GM21529 (cell line): Measurements from ENCODE around the gene HDHD5.
"Not testable (repeated sequence)": the region's sequence is repeated elsewhere in the genome, so short reads cannot be mapped to it uniquely, and the experiment has no call there.

Source experiments
- ATAC-seq: cut with Tn5 transposase; IDR thresholded peaks from one replicate; pipeline ENCODE4 v1.9.1; 2021; ENCODE audit not compliant: unreplicated experiment

HDHD5 gene

DNA sequence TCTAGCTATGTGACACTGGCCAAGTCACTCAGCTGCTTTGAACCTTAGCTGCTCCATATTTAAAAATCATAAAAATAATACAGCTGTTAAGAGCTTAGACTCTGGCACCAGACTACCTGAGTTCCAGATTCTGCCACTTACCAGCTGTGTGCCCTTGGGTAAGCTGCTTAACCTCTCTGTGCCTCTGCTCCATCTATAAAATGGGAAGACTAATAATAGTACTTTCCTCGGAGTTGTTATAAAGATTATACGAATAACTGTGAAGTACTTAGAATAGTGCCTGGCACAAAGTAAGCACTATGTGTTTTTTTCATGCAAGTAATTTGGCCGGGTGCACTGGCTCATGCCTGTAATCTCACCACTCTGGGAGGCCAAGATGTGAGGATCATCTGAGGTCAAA, 1.4 kb downstream of the HDHD5 start:
- no peak for ATAC-seq

DNA sequence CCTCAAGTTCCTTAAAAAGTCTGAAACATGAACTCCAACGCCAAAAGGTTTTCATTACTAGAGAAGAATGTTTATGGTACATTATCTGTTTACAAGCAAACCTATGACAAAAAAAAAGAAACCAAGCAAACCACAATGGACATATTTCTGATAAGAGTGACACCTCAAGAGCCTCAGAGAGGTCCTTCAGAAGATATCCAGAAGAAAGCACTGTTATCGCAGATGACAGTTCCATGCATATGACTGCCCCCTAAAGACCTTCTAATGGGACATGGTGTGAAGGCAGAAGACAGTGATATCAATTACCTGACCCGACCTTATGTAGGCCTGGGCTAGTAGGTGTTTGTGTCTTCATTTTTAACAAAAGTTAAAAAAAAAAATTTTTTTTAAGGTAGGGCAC, 3.1 kb downstream of the HDHD5 start:
- no peak for ATAC-seq

- ATAC-seq = no peak
Measured at GRCh38 chr22:17152971-17153370, 6.1 kb downstream of the HDHD5 start.

GRCh38 chr22:17152340-17152739, 6.7 kb downstream of the HDHD5 start:
- no peak for ATAC-seq

GRCh38 chr22:17149076-17149815, 9.8 kb downstream of the HDHD5 start:
- no peak for ATAC-seq

DNA sequence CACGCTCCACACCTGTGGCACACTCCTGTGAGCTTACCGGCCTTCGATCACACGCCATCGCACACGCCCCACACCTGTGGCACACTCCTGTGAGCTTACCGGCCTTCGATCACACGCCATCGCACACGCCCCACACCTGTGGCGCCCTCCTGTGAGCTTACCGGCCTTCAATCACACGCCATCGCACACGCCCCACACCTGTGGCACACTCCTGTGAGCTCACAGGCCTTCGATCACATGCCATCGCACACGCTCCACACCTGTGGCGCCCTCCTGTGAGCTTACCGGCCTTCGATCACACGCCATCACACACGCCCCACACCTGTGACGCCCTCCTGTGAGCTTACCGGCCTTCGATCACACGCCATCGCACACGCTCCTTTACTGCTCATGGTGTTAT, 11.6 kb downstream of the HDHD5 start:
- not testable (repeated sequence) for ATAC-seq

DNA sequence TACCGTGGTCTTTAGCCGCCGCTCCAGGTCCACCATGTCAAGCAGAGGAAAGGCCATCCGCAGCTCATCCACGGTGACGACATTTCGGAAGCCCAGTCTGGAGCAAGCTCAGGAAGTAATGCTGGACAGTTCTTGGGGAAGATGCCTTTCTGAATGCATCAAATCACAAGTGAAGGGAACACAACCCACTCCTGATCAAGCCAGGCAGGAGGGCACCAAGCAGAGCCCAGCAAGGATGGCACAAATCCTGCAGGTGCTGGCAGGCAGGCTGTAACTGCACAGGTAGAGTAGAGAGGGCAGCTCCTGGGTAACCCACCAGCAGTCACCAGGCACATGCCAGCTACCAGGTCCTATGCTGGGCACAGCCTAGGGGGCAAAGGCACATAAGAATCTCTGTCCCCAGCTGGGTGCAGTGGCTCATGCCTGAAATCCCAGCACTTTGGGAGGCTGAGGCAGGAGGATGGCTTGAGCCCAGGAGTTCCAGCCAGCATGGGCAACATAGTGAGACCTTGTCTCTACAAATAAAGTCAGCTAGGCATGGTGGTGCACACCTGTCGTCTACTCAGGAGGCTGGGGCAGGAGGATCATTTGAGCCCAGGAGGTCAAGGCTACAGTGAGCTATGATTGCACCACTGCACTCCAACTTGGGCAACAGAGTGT, 13.9 kb downstream of the HDHD5 start:
- ATAC-seq = no peak

DNA sequence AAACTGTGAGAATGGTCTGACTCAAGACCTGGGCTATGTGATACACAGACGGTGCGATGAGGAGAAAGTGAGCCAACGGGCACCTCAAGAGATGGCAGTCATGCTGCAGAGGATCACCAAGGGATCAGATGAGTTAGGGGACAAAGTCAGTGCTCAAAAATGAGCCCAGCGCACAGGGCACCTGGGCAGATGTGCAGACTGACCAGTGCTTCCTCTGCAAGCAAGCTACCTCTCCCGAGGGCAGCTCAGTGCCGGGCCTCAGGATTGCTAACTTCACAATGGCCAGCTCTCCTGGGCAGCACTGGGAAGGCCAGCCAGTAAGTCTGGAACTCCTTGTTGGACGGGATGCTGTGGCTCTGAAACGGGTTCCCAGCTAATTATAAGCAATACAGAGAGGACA, 15.3 kb downstream of the HDHD5 start:
- no peak for ATAC-seq

DNA sequence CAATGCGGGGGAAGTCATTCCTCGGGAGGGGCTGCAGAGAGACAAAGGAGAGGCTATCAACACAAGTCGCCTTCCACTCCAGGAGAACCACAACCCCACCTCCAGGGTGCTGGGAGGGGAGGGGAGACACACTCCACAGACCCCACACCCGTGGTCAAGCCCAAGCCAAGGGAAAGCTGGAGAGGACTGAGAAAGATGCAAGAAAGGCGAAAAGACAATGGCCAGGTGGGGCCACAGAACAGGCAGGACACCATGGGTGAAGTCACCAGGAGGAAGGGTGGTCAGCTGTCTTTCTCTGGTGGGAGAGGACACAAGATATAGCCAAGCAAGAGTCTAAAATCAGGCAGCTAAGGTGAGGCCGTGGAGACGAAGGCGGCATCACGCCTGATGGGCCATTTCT, 16.0 kb downstream of the HDHD5 start:
- no peak for ATAC-seq

DNA sequence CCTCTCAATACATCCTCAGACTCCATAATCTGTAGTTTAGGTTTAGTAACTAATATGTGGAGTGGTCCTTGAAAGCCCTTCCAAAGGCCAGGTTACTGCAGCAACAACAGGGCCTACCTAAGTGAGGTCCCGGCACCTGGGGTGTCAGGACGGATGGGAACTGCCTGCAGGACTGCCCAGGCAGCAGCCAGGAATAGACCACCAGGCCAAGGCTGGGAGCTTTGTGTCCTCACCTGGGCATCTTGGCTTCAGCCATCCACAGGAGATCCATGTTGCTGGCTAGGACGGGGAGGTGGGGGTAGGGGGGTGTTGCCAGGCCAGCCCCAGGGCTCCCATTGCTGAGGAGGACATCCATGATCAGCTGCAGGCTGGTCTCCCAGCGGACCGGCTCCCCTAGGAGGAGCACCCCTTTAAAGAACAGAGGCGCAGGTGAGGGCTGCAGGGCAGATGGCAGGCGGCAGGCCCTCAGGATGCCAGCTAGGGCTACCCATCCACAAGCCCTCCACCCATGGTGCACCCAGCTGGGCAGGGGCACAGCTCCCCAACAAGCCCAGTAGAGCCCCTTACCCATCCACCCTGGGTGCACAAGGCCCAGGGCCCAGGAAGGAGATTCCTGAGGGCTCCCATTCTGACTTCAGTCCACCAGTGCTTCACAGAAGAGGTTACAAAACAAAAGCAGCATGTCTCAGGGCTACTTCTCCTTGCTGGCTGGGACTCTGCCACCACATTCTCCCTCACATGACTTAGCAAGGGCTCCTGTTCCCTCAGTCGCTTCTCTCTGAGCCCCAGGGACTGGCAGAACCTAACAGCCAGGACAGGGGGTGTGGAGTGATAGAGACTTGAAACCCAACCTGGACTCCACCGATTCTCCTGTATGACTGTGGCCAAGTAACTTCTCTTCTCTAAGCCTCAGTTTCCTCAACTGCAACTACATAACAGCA, 18.0 kb downstream of the HDHD5 start:
- ATAC-seq = no peak

- ATAC-seq = no peak
Measured at GRCh38 chr22:17140022-17140421, 19.1 kb downstream of the HDHD5 start.

DNA sequence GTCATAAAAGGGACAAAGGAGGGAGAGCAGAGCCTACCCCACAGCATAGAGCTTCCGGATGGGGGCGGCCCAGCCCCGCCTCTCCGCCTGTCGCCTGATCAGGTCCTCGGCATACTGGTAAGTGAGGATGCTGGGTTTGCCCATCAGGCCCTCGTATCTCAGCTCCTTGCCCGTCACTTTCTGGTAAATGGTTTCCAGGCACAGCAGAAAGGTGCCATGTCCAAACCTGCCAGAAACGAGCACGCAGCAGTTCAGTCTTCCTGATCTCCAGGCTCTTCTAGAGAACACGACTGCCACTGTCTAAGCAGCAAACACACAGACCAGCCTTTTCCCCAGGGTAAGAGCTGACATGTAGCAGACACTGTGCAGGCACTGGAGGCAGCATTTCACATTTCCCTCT, 20.6 kb downstream of the HDHD5 start:
- ATAC-seq = no peak

DNA sequence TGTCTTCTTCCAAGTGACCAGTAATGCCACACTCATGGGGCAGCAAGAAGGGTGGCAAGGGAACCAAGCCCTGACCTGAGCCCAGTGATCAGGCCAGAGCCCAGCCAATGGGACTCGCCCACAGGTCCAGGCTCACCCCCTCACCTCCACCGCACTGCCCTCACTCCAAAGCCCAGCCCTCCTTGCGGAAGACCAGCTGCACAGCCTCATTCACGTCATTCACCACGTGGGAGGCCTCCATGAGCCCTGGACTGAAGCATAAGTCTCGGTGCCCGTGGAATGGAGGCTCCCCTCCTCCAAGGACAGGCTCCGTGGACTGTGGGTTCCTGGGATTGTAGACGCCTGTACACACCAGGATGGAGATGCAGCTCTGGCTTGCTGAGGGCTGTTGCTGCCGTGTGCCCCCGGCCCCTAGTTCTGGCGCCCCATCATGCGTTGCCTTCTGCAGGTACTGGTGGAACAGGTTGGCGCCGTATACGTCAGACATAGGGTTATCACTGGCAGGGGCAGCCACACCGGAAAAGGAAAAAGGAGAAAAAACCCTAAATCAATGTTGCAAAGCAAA, 21.1 kb downstream of the HDHD5 start:
- ATAC-seq = no peak

DNA sequence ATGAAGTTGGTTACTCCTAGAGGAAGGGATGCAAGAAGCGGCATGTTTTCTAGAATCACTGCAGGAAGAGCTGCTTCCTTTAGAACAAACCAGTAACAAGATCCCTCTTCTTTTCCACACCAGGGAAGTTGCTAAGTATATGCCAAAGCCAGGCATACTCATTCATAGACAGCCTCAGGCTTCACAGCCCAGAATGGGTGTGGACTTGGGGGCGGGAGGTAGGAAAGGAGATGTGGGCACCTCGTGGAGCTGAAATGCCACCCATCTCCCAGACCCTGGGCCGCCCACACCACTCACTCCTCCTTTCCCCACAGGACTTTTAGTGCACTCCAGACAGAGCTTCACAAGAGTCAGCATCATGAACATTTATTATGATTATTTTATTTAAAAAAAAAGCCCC, 21.9 kb downstream of the HDHD5 start:
- no peak for ATAC-seq

GRCh38 chr22:17135153-17135760, 23.8 kb downstream of the HDHD5 start:
- ATAC-seq = no peak

GRCh38 chr22:17133137-17133536, 25.9 kb downstream of the HDHD5 start:
- no peak for ATAC-seq

- ATAC-seq = no peak
Measured at GRCh38 chr22:17132112-17132511, 27.0 kb downstream of the HDHD5 start.

DNA sequence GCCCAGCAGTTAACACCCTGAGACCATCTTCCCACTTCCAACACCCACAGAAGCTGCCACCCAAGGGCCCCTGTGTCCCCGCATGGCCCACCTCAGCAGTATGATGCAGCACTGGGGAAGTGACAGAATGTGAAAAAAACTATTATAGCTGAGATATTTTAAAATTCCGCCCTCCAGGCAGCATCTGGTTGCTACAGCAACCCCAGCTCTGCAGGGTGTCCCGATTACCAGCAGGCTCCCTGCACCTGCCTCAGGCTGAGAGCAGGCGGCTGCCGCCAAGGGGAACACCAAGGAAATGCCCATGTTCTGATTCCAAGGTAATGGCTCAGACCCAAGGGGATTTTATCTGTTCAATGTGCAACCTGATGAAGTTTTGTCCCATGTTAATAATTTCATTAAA, 27.4 kb downstream of the HDHD5 start:
- no peak for ATAC-seq

GRCh38 chr22:17130199-17130598, 28.9 kb downstream of the HDHD5 start:
- no peak for ATAC-seq

GRCh38 chr22:17121233-17122195, 37.6 kb downstream of the HDHD5 start, which contains the start of gene TMEM121B:
Gene TMEM121B, minus strand, starts transcription at chr22:17121360. Its CDS starts 233 bp downstream, at chr22:17121127.
- ATAC-seq = no peak
